Measurements from ENCODE around the gene CCDC30.
"Not testable (repeated sequence)": the region's sequence is repeated elsewhere in the genome, so short reads cannot be mapped to it uniquely, and the experiment has no call there.

The CCDC30 gene

GRCh38 chr1:42482635-42483153, 19.6 kb downstream of the CCDC30 start:
- no peak overlapping the region for H3K4me3 ChIP-seq (ENCODE audit: low read length)
- no peak for DNase-seq (ENCODE audit: low read depth)
- no peak for TF ChIP-seq CTCF (conservative IDR thresholded peaks at IDR 0.05; ENCODE audit: low read length)

GRCh38 chr1:42484382-42484781, 21.3 kb downstream of the CCDC30 start:
- DNase-seq (ENCODE audit: low read depth), result peak; percentile 95
- TF ChIP-seq CTCF (conservative IDR thresholded peaks at IDR 0.05; ENCODE audit: low read length), result no peak
- H3K4me3 ChIP-seq (ENCODE audit: low read length), result no peak overlapping the region

GRCh38 chr1:42490237-42490636, 27.2 kb downstream of the CCDC30 start:
- H3K4me3 ChIP-seq (ENCODE audit: low read length), result no peak overlapping the region
- no peak for TF ChIP-seq CTCF (conservative IDR thresholded peaks at IDR 0.05; ENCODE audit: low read length)
- no peak for DNase-seq (ENCODE audit: low read depth)

- H3K4me3 ChIP-seq (ENCODE audit: low read length); DNase-seq (ENCODE audit: low read depth): not testable (repeated sequence)
Measured at GRCh38 chr1:42502031-42502430, 38.9 kb downstream of the CCDC30 start.

GRCh38 chr1:42504535-42505128, 41.5 kb downstream of the CCDC30 start:
- no peak for TF ChIP-seq CTCF (conservative IDR thresholded peaks at IDR 0.05; ENCODE audit: low read length)
- DNase-seq (ENCODE audit: low read depth), result no peak

GRCh38 chr1:42506576-42506975, 43.5 kb downstream of the CCDC30 start:
- no peak for TF ChIP-seq CTCF (conservative IDR thresholded peaks at IDR 0.05; ENCODE audit: low read length)
- no peak for DNase-seq (ENCODE audit: low read depth)
- no peak overlapping the region for H3K4me3 ChIP-seq (ENCODE audit: low read length)

More at GRCh38 chr1:42504535-42505128, 41.5 kb downstream of the CCDC30 start:
- H3K4me3 ChIP-seq (ENCODE audit: low read length), result no peak overlapping the region

GRCh38 chr1:42511581-42512155, 48.6 kb downstream of the CCDC30 start:
- not testable (repeated sequence) for H3K4me3 ChIP-seq (ENCODE audit: low read length); DNase-seq (ENCODE audit: low read depth)
- peak; percentile 27 for TF ChIP-seq CTCF (conservative IDR thresholded peaks at IDR 0.05; ENCODE audit: low read length)

Measured in AG10803 (cell line).